VCaP (cell line): Measurements from ENCODE around the gene SERPINA1.

Experiments
- H3K27ac ChIP-seq: fragments of 450-650 bp; 2 replicates; pipeline ENCODE4 v1.5.1; 2017
- CTCF ChIP-seq: fragments of 450-650 bp; conservative IDR thresholded peaks from 2 replicates; pipeline ENCODE4 v1.5.1; 2017; ENCODE audit warnings: mild to moderate bottlenecking, moderate library complexity

Gene SERPINA1

DNA sequence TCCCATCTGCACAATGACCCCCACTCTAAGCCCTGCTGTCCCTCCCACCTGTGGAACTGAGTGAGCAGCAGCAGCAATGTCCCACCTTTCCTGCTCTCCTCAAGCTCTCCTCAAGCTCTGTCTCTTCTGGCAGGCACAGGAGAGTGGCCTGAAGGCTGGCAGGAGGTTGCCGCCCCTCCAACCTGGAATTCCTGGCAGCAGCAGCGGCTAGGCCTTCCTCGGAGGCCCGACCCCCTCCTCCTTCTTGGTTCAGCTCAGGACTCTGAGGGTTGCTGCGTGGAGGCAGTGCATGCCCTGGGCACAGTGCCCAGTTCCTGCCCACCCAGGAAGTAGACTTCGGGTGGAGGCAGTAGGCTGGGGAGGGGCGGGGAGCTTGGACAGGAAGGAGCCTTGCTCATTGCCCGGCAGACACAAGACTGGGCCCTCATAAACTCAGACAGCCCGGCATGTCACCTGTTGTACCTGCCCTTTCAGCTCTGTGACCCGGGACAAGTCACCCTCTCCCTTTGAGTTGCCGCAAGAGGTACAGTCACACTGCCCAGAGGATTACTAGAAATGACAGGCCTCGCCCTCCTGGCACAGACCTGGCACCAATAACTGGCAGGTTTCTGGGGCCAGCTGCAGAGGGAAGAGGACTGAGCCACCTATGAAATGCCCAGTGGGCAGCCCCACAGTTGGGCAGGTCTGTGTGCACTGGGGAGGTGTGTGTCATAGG lies 2.1 kb upstream of the SERPINA1 start:
- peak overlapping the region; percentile 70 for H3K27ac ChIP-seq

DNA sequence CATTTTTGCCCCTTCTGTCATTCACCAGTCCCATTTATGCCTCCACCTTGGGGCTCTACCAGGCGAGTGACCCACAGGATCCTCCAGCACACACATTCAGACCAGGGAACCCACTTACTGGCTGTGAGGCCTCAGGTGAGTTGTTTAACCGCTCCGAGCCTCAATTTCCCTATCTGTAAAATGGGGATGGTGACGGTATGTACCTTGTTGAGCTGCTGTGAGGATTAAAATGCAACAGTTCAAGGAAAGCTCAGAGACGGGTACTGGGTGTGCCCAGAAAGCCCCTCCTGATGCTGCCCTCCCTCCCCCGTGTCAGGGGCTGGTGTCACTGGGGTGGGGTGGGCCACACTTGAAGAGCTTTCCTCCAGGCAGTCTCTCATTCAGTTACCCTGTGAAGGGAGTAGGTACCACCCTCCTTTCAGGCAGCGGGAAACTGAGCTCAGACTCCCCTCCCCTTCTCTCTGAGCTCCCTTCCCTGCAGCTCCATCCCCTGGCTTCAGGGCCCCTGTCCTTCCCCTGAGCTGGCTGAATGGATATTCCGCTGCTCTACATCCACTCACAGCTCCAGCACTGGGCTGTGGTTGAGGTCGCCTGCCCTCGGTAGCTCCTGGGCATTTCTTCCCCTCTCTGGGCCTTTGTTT lies 1.4 kb upstream of the SERPINA1 start:
- TF ChIP-seq CTCF, result no peak
- H3K27ac ChIP-seq, result peak overlapping the region; percentile 70

More for the DNA sequence above, 2.1 kb upstream of the SERPINA1 start:
- TF ChIP-seq CTCF, result no peak

DNA sequence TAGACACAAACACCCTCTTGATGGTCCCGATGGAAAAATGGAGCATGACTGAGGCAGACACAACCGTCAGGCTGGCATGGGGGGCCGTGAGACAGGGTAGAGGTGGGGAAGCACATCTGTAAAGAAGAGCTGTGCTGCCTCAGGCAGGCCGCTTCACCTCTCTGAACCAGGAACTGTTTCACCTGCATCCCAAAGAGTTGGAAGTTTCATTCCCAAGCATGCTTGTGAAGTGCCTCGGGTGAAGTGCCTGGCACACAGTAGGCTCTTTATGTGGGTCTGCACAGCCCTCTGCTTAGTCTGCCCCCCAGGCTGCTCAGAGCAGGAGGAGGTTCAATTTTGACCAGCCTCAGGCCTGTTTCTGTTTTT lies 685 bp upstream of the SERPINA1 start:
- H3K27ac ChIP-seq, result no peak overlapping the region
- TF ChIP-seq CTCF, result no peak

GRCh38 chr14:94388027-94388383 lies 397 bp downstream of the SERPINA1 start:
- no peak for TF ChIP-seq CTCF
- H3K27ac ChIP-seq, result no peak overlapping the region

DNA sequence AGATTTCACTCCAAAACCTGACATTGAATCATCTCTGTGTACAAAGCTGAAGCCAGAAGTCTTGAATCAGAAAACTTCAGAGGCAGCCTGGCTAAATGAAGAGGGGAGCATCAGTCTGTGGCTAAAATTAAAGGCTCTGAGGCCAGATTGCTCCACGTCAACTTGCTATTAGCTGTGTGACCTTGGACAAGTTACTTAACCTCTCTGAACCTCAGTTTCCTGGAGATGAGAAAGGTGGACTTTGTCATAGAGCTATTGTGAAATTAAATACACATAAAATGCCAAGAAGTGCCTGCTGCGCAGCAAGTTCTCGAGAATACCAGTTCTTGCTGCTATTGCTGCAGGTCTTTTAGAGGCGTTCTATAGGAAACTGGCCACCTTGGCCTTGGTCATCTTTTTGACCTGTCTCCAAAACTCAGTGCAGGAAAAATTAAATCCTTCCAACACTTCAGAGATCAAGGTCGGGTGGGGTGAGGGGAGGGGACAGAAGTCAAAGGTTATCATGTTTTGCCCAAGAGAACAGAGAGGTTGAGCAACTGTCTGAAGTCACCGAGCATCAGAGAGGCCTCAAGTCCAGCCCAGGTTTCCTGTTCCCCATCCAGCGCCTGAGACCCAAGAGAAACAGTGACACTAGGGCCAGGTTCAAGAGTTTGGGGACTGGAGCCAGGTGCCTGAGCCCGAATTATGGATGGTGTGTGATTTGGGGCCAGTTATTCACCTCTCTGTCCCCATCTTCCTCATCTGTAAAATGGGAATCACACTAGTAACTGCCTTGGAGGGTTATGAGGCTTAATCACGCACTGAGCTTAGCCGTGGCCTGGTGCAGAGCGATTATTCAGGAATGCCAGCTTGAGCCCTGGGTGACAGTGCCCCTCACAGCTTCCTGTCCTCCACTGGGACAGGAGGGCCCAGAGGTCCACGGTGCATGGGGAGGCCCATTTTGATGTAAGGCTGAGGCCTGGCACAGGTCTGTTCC lies 1.1 kb downstream of the SERPINA1 start:
- no peak overlapping the region for H3K27ac ChIP-seq
- TF ChIP-seq CTCF, result no peak

DNA sequence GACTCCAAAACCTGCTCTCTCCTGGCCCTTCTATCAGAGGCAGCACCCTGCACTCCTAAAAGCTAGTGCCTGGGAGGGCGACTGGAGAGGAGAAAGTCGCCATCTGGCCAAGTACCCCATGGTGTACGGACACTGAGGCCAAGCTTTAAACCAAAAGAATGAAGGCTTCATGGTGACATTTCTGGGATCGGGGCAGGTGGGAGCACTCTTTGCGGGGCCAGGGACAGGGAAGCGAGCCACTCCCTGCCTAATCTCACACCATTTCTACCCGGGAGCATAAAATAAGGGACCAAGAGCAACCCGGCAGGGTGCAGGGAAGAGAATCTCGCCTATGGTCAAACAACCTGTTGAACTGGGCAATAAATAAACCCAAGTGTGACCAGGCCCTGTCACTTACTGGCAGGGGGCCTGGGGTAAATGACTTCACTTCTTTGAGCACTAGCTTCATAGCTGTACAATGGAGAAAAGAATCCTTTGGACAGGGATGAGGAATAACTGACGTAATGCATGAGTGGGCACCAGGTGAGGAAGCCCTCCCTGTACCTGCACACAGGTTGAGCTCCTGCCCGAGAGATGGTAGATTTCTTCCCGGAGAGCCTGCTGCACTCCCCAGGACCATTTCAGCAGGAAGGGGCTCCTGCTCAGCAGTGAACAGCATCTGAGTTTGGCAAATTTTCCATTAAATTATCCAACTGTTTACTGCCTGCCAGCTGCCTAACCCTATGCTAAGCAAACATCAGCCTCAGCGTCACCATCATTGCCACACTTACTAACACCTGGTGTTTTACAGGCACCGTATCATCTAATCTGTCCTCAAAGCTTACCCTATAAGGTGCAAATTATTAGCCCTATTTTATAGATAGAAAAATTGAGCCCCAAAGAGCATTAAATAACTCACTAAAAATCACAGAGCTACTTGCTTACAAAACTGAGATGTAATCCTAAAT lies 2.0 kb downstream of the SERPINA1 start:
- TF ChIP-seq CTCF, result no peak
- H3K27ac ChIP-seq, result no peak overlapping the region
